HG02840 (cell line): ENCODE results near the gene ASPHD1.
A peak's percentile ranks its signal among the peaks of the same experiment; 100 is the strongest.
"Not testable (repeated sequence)": the region's sequence is repeated elsewhere in the genome, so short reads cannot be mapped to it uniquely, and the experiment has no call there.

ENCODE experiments used
- ATAC-seq: cut with Tn5 transposase; IDR thresholded peaks from one replicate; pipeline ENCODE4 v1.9.1; 2021; ENCODE audit warnings: mild to moderate bottlenecking, moderate library complexity, moderate number of reproducible peaks; ENCODE audit not compliant: unreplicated experiment, low FRiP score

ASPHD1 gene

DNA sequence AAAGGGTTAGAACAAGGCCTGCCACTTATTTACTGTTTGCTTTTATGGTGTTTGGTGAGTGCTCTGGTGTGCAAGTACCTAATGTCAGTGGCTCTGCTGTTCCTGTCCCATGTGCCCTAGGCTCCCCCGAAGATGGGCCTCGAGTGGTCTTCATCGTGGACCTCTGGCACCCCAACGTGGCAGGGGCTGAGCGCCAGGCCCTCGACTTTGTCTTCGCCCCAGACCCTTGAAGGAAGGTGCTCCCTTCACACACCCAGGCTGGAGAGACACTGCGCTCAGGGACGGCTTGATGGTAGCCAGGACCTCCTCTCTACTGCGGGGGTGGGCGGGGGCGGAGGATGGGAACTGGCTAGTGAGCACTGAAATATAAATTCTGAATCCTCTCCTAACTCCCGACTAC is 5.4 kb downstream of the ASPHD1 start:
- ATAC-seq, result no peak

DNA sequence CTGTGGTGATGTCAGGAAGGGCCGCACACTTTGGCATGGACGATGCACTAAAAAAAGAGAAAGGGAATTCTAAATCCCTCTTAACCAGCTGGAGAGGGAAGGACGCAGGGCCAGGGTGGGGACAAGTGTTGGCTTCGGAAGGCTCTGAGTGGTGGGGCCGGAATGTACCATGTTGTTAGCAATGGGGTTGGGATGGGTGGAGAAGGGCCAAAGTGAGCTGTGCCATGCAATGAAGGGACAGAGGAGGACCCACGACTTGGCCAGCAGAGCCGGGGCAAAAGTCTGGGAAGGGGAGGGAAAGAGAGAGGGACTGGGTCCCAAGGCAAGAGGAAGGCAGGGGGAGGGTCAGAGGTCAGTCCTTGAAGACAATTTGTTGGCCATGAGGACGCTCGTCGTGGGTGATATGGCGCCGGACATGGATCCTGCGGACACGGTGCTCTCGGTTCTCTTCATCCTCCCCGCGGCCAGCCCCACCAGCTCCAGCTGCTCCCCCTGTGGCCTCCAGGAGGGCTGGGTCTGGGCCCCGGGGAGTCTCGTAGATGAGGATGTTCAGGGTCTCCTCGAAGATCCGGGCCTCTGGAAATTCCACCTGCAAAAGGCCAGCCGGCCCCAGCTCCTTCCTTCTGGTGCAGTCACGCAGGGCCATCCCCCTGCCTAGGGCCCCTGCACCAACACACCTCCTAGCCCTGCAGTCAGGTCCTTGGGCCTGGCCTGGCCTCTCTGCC is 6.4 kb downstream of the ASPHD1 start:
- no peak for ATAC-seq

DNA sequence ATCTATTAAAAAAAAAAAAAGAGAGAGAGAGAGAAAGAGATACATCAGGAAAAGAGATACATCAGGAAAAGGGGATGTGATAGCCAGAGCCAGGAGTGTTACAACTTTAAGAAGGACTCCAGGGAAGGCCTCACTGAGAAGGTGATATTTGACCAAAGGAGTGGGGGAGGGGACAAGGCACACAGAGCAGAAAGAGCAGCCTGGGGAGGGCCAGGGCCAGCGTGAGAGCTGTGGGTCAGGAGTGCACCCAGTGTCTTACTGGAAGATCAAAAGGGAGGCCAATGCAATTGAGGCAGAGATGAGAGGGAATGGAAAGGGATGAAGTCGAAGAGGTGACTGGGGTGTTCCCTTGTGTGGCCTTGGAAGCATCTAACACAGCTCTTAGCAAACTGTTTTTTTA is 7.7 kb downstream of the ASPHD1 start:
- ATAC-seq, result no peak

DNA sequence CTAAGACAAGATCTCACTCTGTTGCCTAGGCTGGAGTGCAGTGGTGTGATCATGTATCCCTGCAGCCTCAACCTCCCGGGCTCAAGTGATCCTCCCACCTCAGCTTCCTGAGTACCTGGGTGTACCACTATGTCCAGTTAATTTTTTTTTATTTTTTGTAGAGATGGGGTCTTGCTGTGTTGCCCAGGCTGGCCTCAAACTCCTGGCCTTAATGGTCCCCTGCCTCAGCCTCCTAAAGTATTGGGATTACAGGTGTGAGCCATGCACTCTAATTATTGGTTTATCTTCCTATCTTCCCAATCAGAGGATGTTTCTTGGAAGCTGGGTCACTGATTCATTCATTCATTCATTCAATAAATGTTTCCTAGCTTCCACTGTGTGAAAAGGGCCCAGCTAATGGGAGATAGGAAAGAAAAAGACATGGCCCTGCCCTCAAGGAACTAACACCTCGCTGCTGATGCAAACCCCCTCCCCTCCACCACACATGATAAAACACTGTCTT is 8.5 kb downstream of the ASPHD1 start:
- no peak for ATAC-seq

DNA sequence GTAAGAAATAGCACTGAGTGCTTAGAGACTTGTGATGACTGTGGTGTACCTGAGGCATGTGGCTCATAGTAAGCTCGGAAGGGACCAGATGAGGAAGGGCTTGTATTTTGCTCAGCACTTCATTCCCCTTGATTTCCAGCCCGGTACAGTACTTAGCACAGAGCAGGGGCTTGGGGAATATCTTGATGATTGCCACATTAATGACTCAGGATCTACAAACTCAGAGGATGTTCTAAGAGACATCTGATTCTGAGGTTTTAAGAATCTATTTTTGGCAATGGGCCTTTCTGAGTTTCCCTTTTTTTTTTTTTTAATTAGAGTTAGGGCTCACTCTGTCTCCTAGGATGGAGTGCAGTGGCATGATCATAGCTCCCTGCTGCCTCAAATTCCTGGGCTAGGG is 9.1 kb downstream of the ASPHD1 start:
- ATAC-seq, result no peak

DNA sequence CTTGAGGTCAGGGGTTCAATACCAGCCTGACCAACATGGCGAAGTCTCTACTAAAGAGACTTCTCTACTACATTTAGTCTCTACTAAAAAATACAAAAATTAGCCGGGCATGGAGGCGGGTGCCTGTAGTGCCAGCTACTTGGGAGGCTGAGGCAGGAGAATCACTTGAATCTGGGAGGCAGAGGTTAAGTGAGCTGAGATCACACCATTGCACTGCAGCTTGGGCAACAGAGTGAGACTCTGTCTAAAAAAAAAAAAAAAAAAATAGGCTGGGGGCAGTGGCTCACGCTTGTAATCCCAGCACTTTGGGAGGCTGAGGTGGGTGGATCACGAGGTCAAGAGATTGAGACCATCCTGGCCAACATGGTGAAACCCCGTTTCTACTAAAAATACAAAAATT is 9.6 kb downstream of the ASPHD1 start:
- ATAC-seq, result not testable (repeated sequence)

DNA sequence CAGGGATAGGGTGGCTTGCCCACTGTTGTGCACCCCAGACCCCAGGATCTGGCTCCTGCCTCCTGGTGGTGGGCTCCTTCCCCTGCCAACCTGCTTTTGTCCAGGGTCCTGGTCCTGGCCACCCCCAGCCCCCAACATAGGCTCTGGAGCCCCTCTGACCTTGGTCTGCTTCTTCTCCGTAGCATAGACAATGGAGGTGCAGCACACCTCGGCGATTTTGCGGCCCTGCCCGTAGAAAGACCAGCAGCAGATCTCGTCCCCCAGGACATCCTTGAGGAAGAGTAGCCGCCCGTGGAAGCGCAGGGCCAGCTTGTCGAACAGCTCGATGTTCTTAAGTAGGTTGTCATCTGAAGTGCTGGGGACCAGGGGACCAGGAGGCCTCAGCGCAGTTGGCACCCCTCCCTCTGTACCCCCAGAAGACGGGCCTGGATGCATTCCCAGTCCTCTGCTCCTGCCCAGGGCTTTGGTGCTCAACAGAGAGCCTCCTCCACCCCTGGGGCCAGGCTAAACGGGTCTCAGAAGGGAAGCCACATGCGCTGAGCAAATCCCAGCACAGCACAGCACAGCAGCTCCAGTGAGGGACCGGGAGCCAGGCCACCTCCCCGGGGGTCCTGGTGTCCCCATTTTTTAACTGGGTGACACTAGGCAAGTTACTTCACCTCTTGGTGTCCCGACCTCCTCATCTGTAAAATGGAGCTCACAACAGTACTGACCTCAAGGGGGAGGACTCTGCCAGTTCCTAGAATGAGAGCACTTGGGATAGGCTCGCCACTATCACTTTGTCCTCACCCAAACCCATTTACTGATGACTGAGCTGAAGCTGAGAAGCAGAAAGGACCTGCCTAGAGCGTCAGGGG is 10.8 kb downstream of the ASPHD1 start:
- ATAC-seq, result no peak

DNA sequence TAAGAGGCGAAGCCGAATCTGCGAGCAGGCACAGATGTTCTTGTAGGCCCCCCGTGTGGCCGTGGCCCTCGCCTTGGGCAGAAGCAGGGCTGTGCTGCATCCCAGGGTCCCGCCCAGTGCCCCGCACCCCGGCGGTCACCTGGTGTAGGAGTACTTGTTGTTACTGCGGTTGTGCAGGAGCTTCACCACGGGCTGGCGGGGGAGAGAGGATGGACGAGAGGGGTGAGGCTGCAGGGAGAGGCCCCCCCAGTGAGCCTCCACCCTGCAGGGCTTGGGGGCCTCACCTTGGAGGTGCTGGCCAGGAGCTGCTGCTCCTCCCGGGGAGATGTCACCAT is 11.4 kb downstream of the ASPHD1 start:
- no peak for ATAC-seq

DNA sequence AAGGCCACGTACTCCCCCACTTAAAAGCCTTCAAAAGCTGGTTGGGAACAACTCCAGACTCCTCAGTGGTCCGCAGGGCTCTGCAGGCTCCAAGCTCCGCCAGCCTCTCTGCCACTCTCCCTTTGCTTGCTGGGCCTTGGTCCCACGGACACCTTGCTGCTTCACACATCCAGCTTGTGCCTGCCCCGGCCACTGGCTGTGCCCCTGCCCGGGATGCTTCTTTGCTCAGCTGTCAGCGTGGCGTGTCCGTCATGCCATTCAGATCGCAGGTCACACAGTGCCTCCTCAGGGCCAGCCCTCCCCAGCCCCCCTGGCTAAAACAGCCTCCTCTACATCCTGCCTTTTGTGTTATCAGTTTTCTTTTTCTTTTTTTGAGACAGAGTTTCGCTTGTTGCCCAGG is 11.8 kb downstream of the ASPHD1 start:
- no peak for ATAC-seq

DNA sequence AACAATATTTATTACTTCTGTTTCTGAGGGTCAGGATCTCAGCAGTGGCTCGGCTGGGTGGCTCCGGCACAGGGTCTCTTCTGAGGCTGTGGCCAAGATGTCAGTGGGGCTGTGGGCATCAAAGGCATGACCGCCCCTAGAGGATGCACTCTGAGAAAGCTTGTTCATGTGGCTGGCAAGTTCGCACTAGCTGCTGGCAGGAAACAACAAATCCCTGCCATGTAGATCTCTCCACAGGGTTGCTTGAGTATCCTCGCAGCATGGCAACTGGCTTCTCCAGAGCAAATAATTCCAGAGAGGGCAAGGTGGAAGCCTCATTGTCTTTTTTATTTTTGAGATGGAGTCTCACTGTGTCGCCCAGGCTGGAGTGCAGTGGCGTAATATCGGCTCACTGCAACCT is 13.2 kb downstream of the ASPHD1 start:
- ATAC-seq, result no peak

DNA sequence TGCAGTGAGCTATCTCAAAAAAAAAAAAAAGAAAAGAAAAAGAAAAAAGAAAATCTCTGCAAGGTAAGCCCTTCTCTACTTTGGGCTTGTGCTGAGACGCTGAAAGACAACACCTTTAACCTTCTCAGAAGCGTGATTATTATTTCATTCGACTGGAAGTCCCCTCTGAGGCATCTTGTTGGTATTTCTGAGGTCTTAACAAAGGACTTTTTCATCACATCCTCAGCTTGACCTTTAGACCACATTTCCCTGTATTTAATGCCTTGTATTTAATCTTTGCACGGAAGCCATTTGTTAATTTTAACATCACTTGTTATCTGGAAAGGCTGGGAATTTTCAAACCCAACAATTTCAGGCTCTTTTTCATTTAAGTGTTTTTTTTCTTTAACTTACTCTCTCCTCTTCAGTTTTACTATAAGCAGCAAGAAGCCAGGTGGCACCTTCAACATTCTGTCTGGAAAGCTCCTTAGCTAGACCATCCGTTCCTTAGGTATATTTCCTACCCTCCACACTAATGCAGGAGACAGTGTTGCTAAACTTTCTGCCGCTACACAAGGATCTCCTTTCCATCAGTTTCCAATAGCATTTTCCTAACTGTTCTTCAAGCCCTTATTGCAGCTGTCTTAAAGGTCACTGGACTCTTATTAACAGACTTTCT is 15.4 kb downstream of the ASPHD1 start:
- no peak for ATAC-seq

DNA sequence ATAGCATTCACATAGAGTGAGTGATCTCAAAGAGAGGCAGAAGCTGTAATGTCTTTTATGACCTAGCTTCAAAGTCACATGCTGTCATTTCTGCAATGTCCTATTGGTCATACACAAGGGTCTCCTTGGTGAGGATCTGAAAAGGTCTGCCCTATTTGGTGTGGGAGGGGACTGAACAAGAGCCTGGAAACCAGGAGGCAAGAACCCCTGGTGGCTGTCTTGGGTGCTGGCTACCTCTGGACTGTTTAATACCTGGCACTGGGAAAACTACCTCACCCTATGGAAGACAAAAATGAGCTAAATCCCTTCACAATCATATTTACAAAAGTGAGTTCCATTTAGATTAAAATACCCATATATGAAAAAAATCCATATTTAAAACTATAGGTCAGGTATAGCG is 16.7 kb downstream of the ASPHD1 start:
- no peak for ATAC-seq

DNA sequence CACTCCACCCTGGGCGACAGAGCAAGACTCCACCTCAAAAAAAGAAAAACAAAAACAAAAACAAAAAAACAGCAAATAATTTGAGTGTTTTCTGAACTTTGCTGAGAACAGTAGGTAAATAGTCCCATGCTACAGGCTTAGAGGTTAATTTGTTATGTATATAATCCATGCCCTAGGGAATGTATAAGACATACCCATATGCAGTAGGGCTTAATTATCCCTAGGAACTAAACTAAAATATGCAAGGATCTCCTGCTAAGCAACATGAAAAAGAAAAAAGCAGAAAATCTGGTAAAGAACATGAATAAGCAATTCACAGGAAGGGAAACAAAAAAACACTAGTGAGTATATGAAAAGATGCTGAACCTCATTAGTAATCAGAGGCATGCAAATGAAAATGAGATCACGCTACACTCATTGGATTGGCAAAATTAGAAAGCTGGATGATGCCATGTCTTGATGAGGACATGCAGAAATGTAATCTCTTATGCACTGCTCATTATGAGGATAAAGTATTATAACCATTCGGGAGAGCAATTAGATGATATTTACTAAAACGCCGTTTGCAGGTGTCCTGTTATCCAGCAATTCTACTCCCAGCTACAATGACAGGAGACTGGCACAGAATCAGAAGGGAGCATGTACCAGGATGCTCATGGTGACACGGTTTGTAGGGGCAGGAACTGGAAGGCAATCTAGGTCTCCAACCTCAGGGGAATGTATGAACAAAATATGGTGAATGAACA is 20.2 kb downstream of the ASPHD1 start:
- no peak for ATAC-seq

DNA sequence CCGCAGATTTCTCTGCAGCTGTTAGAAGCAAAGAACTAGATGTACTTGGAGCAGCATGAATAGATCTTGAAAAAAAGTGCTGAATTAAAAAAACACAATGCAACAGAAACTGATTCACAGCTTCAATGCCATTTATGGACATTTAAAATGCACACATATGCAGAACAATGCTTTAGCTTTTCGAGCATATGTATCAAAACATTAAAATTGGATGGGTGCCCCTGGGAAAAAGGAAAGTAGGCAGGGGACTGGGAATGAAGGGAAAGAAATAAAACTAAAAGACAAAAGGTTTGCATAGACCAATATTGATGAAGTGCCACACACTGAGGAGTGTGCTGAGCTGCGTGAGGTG is 20.7 kb downstream of the ASPHD1 start:
- ATAC-seq, result no peak

DNA sequence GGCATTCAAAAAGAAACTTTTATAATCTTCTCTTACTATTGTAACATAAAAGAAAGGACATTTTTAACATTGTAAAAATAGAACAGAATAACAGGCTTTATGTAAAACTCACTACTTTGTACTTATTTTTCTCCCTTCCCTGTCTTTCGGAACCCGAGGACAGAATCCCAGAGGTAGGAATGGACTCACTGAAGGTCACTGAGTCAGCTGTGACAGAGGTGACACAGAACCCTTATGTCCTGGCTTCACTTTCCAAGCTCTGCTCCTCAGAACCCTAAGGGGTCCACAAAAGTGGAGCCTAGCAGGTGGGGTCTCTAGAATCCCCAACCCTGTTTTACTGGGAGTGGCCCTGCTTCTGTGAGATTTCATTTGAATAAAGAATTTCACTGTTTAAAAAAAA is 22.0 kb downstream of the ASPHD1 start:
- ATAC-seq, result no peak

DNA sequence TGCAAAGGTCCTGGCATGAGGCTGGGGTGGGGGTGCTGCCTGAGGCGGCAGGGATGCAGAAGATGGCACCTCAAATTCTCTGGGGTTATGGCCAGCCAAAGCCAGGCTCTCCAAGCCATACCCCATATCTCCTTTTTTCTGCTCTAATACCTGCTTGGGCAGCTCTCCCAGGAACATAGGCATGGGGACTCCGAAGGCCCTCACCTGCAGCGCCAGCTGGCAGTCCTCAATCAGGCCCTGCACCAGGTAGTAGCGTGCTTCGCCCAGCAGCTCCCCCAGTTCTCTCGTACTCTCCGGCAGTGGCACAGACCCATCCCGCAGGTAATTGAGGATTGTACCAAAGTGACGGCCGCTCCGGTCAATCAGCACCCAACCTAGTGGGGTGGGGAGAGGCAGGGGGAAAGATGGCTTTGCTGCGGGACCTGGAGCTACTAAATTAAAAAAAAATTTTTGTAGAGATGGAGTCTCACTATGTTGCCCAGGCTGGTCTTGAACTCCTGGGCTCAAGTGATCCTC is 22.8 kb downstream of the ASPHD1 start:
- ATAC-seq, result no peak

DNA sequence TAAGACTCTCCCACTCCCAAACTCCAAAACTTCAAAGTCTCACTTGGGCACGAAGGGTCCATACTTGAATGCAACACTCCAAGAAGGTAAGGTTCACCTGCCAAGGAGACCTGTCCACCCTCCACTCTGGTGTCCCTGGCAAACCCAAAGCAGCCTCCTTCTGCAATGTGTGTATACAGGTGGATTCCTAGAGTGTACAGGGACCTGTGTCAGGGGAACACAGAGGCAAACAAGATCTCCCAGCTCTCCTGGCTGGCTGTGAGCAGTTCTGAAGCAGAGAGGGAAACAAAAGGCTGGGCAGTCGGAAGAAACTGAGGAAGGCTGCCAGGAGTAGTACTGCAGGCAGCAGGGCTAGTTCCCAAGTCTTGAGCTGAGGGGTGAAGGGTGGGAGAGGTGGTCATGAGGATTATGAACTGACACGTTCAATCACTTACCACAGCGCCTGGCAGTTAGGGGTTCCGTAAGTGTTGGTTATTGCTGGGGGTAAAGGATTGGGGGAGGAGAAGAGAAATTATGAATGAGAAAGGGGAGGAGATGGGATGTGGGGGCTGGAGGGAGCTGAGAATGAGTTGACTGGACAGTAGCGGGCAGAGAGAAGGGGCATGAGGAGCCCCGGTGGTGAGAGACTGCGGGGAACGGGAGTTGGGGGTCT is 24.9 kb downstream of the ASPHD1 start:
- no peak for ATAC-seq

DNA sequence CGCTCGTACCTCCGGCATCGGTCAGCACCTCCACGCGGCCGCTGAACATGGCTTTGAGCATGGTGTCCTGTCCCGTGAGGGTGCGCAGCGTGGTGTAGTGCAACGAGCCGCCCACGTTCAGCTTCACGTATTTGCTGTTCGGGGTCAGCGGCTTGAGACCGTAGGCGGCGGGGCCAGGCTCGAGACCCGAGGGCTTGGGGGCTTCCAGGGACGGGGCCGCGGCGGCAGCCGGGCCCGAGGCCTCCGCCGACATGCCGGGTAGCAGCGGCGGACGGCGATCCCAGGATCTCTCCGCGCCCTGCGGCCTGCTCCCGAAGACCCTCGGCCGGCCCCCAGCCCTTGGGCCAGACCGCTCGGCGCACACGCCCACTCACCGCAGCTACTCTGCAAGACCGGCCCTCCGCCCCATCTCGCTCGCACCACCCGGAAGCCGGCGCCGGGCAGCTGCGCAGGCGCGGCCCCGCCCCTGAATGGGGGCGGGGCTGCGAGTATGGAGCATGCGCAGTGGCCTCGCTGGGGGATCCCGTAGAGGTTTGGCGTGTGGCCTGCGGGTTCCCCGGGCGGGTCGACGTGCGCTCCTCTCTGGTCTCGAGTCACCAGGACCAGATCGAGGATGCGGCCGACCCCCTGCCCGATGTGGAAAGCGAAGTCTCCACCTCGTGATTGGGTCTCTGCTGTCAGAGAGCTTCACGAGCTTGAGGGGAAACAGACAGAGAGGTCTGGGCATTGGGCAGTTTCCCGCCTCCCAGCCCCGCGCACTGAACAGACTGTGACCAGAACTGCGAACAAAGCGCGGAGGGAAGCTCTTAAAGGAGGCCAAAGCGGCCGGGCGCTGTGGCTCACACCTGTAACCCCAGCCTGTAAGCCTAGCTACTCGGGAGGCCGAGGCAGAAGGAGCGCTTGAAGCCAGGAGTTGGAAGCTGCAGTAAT is 25.8 kb downstream of the ASPHD1 start, which contains the start of gene KCTD13:
Gene KCTD13, minus strand, starts transcription at position 446 of the 930 bp plus-strand sequence. Its CDS starts 193 bp downstream, at position 253.
- peak; percentile 89 for ATAC-seq

DNA sequence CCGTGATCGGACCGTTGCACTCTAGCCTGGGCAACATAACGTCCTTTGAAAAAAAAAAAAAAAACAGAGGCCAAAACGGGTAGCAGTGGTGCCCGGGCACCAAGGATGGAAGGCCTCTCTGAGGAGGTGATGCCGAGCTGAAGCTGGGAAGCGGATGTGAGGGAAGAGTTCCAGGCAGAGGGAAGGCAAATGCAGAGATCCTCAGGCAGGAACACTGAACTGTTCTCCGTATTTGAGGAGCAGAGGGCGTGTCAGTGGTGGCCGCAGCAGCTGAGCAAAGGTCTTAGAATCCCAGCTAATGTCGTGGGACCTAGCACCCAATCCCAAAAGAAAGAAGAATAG is 26.4 kb downstream of the ASPHD1 start:
- no peak for ATAC-seq
